ENCODE results near the gene HAUS5.
A peak's percentile ranks its signal among the peaks of the same experiment; 100 is the strongest.
"Not testable (repeated sequence)": the region's sequence is repeated elsewhere in the genome, so short reads cannot be mapped to it uniquely, and the experiment has no call there.

HAUS5 gene

GRCh38 chr19:35612559-35613321, at the start of gene HAUS5:
HAUS5 (plus strand) TSS chr19:35612735; CDS start chr19:35612795, 60 bp downstream.
- FAIRE-seq: peak; percentile 81

GRCh38 chr19:35562776-35563175, 49.8 kb upstream of the HAUS5 start:
- no peak for FAIRE-seq

GRCh38 chr19:35563207-35563829, 49.2 kb upstream of the HAUS5 start, which contains the start of gene ATP4A:
ATP4A (minus strand) TSS chr19:35563658; CDS start chr19:35563629, 29 bp downstream.
- no peak for FAIRE-seq

- no peak for FAIRE-seq
Measured at GRCh38 chr19:35565016-35565856, 47.3 kb upstream of the HAUS5 start.

GRCh38 chr19:35566738-35567137, 45.8 kb upstream of the HAUS5 start:
- FAIRE-seq: no peak

- FAIRE-seq: no peak
Measured at GRCh38 chr19:35569281-35569781, 43.2 kb upstream of the HAUS5 start.

GRCh38 chr19:35571406-35571965, 41.0 kb upstream of the HAUS5 start:
- FAIRE-seq: no peak

- FAIRE-seq: no peak
Measured at GRCh38 chr19:35577918-35578317, 34.6 kb upstream of the HAUS5 start.

- no peak for FAIRE-seq
Measured at GRCh38 chr19:35578707-35579106, 33.8 kb upstream of the HAUS5 start.

- FAIRE-seq: no peak
Measured at GRCh38 chr19:35582760-35583159, 29.8 kb upstream of the HAUS5 start.

- FAIRE-seq: no peak
Measured at GRCh38 chr19:35585848-35586247, 26.7 kb upstream of the HAUS5 start, which contains the start of gene PMIS2. PMIS2 (plus strand) TSS chr19:35586173; CDS start chr19:35586260, 87 bp downstream.

- no peak for FAIRE-seq
Measured at GRCh38 chr19:35587321-35587720, 25.2 kb upstream of the HAUS5 start.

GRCh38 chr19:35590875-35591274, 21.7 kb upstream of the HAUS5 start:
- FAIRE-seq: no peak

- FAIRE-seq: no peak
Measured at GRCh38 chr19:35592226-35592625, 20.3 kb upstream of the HAUS5 start.

- not testable (repeated sequence) for FAIRE-seq
Measured at GRCh38 chr19:35595026-35595425, 17.5 kb upstream of the HAUS5 start.

GRCh38 chr19:35595928-35596327, 16.6 kb upstream of the HAUS5 start:
- FAIRE-seq: no peak

GRCh38 chr19:35596366-35596999, 16.1 kb upstream of the HAUS5 start:
- no peak for FAIRE-seq

- FAIRE-seq: no peak
Measured at GRCh38 chr19:35601971-35602370, 10.6 kb upstream of the HAUS5 start.

GRCh38 chr19:35604436-35604835, 8.1 kb upstream of the HAUS5 start:
- FAIRE-seq: not testable (repeated sequence)

GRCh38 chr19:35607170-35607569, 5.4 kb upstream of the HAUS5 start:
- not testable (repeated sequence) for FAIRE-seq

- FAIRE-seq: no peak
Measured at GRCh38 chr19:35607661-35608060, 4.9 kb upstream of the HAUS5 start.

GRCh38 chr19:35608251-35608650, 4.3 kb upstream of the HAUS5 start:
- no peak for FAIRE-seq

All from endometrium (tissue), 2 donors.